HG03097 (cell line): ENCODE results near the gene ADRA1B.
A peak's percentile ranks its signal among the peaks of the same experiment; 100 is the strongest.
"Not testable (repeated sequence)": the region's sequence is repeated elsewhere in the genome, so short reads cannot be mapped to it uniquely, and the experiment has no call there.

Experiments used
- ATAC-seq: cut with Tn5 transposase; IDR thresholded peaks from one replicate; pipeline ENCODE4 v1.9.1; 2021; ENCODE audit not compliant: unreplicated experiment, low FRiP score

Gene ADRA1B

GRCh38 chr5:159965031-159965837, 49.0 kb downstream of the ADRA1B start:
- ATAC-seq: no peak

GRCh38 chr5:159965838-159966128, 49.5 kb downstream of the ADRA1B start:
- ATAC-seq: not testable (repeated sequence)

- ATAC-seq: no peak
Measured at GRCh38 chr5:159969966-159970365, 53.7 kb downstream of the ADRA1B start.

- no peak for ATAC-seq
Measured at GRCh38 chr5:159971038-159971437, 54.8 kb downstream of the ADRA1B start.

GRCh38 chr5:159971514-159971913, 55.2 kb downstream of the ADRA1B start:
- no peak for ATAC-seq

- no peak for ATAC-seq
Measured at GRCh38 chr5:159971931-159972461, 55.7 kb downstream of the ADRA1B start.

- ATAC-seq: no peak
Measured at GRCh38 chr5:159972538-159973362, 56.5 kb downstream of the ADRA1B start.

- no peak for ATAC-seq
Measured at GRCh38 chr5:159975462-159976019, 59.3 kb downstream of the ADRA1B start.

- no peak for ATAC-seq
Measured at GRCh38 chr5:159976921-159977320, 60.6 kb downstream of the ADRA1B start.

GRCh38 chr5:159978358-159978757, 62.1 kb downstream of the ADRA1B start:
- ATAC-seq: no peak

- ATAC-seq: no peak
Measured at GRCh38 chr5:159982421-159983173, 66.3 kb downstream of the ADRA1B start.

- ATAC-seq: peak; percentile 84
Measured at GRCh38 chr5:159987031-159987674, 70.9 kb downstream of the ADRA1B start.

- no peak for ATAC-seq
Measured at GRCh38 chr5:159990506-159990905, 74.2 kb downstream of the ADRA1B start.

GRCh38 chr5:159992566-159992965, 76.3 kb downstream of the ADRA1B start:
- no peak for ATAC-seq

GRCh38 chr5:159993194-159993593, 76.9 kb downstream of the ADRA1B start:
- ATAC-seq: no peak

GRCh38 chr5:159995907-159996306, 79.6 kb downstream of the ADRA1B start:
- no peak for ATAC-seq

GRCh38 chr5:160001457-160001856, 85.2 kb downstream of the ADRA1B start:
- no peak for ATAC-seq

- no peak for ATAC-seq
Measured at GRCh38 chr5:160007514-160007913, 91.2 kb downstream of the ADRA1B start.

- ATAC-seq: not testable (repeated sequence)
Measured at GRCh38 chr5:160008529-160008876, 92.2 kb downstream of the ADRA1B start.

GRCh38 chr5:160008877-160009590, 92.8 kb downstream of the ADRA1B start, which contains the start of gene TTC1:
TTC1 (plus strand) TSS chr5:160009139; CDS start chr5:160010529, 1,390 bp downstream.
- ATAC-seq: peak; percentile 99
